Measurements from ENCODE around the gene COL6A2.

DNA sequence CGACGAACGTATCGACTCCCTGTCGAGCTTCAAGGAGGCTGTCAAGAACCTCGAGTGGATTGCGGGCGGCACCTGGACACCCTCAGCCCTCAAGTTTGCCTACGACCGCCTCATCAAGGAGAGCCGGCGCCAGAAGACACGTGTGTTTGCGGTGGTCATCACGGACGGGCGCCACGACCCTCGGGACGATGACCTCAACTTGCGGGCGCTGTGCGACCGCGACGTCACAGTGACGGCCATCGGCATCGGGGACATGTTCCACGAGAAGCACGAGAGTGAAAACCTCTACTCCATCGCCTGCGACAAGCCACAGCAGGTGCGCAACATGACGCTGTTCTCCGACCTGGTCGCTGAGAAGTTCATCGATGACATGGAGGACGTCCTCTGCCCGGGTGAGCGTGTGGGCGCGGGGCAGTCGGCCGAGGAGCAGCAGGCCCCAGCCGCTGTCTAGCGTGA is 28.0 kb downstream of the COL6A2 start:
- TF ChIP-seq POLR2A (IDR thresholded peaks at IDR 0.05; ENCODE audit: low read depth, low read length) (no peak), SMC3 (IDR thresholded peaks at IDR 0.05; ENCODE audit: low read depth, low read length) (no peak), BHLHE40 (IDR thresholded peaks at IDR 0.05; ENCODE audit: low read depth, low read length) (no peak), USF2 (IDR thresholded peaks at IDR 0.05; ENCODE audit: low read depth, low read length) (no peak), MXI1 (IDR thresholded peaks at IDR 0.05; ENCODE audit: borderline replicate concordance, low read depth, low read length) (no peak), RAD21 (IDR thresholded peaks at IDR 0.05; ENCODE audit: low read length) (no peak), CEBPB (IDR thresholded peaks at IDR 0.05; ENCODE audit: low read depth, low read length) (no peak), RCOR1 (IDR thresholded peaks at IDR 0.05; ENCODE audit: insufficient replicate concordance, low read length) (no peak)
- TF ChIP-seq, protein P1, sequence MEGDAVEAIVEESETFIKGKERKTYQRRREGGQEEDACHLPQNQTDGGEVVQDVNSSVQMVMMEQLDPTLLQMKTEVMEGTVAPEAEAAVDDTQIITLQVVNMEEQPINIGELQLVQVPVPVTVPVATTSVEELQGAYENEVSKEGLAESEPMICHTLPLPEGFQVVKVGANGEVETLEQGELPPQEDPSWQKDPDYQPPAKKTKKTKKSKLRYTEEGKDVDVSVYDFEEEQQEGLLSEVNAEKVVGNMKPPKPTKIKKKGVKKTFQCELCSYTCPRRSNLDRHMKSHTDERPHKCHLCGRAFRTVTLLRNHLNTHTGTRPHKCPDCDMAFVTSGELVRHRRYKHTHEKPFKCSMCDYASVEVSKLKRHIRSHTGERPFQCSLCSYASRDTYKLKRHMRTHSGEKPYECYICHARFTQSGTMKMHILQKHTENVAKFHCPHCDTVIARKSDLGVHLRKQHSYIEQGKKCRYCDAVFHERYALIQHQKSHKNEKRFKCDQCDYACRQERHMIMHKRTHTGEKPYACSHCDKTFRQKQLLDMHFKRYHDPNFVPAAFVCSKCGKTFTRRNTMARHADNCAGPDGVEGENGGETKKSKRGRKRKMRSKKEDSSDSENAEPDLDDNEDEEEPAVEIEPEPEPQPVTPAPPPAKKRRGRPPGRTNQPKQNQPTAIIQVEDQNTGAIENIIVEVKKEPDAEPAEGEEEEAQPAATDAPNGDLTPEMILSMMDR (conservative IDR thresholded peaks at IDR 0.05; ENCODE audit: low read depth, low read length) = no peak
